Measurements from ENCODE around the gene AHSG. TPM values are rescaled to one million over a fixed set of nuclear protein-coding genes. Genes with fewer than 3 reads are reported as not detected.

AHSG gene
- total and polyA plus RNA-seq, 10 of the 15 experiments (the other 5 are each of a cell fraction or from before 2014, with no cell fraction given), result 0.06 to 0.90 (median 0.15) TPM; not detected in 7

- no peak for TF ChIP-seq NFIC (IDR thresholded peaks at IDR 0.05; ENCODE audit: low read depth, low read length)
Measured at GRCh38 chr3:186605078-186605477, 7.8 kb upstream of the AHSG start (continued).

- Histone ChIP-seq H3K4me1 (ENCODE audit: control insufficient read depth, insufficient read depth, low read length) (no peaks in the 10 kb centered on the region), H3K9me3 (replicated peaks; ENCODE audit: control insufficient read depth, insufficient read depth, low read length) (no peaks in the 10 kb centered on the region), H4K20me1 (ENCODE audit: control insufficient read depth, insufficient read depth) (no peaks in the 10 kb centered on the region), H3K4me3 (no peak overlapping the region), H3K4me2 (ENCODE audit: control insufficient read depth, insufficient read depth) (no peak overlapping the region), H3K36me3 (ENCODE audit: control insufficient read depth in 2 of 2, insufficient read depth in 2 of 2, low read length in 1 of 2) (no peaks in the 10 kb centered on the region), H3K9ac (ENCODE audit: control insufficient read depth, insufficient read depth, low read length) (no peak overlapping the region), H2AFZ (ENCODE audit: control insufficient read depth, low read depth, low read length) (no peak overlapping the region), H3K27me3 (replicated peaks in 1 of 2; ENCODE audit: control insufficient read depth in 2 of 2, insufficient read depth in 2 of 2, low read length in 1 of 2) (no peaks in the 10 kb centered on the region), H3K27ac (ENCODE audit: control insufficient read depth, insufficient read depth) (no peak overlapping the region), H3K79me2 (ENCODE audit: control insufficient read depth, insufficient read depth, low read length) (no peaks in the 10 kb centered on the region)
- CTCF ChIA-PET, result interaction anchor here (1.8 to 3.9 kb wide), 2 partner anchors 9 to 11 kb away, joined by 6 to 22 read pairs; no protein-coding TSS in a partner anchor
- in situ Hi-C loops (cut with MboI) (loop anchor here (5.0 kb wide), 1 partner anchor 624 kb away; no protein-coding TSS in a partner anchor), intact Hi-C loops (cut with micrococcal nuclease; ENCODE audit: unreplicated experiment) (no loop called here)
- ATAC-seq (no peak), DNase-seq (ENCODE audit: low read depth, low spot score) (no peak), FAIRE-seq (no peak)
- WGBS (ENCODE audit: insufficient coverage, insufficient replicate concordance, low lambda C conversion rate, missing lambda C conversion rate), result 55% methylated on average over 5 of the region's 5 CpGs
- RAD21 ChIA-PET (ENCODE audit: unreplicated experiment), result no interaction called here
- SMC1A ChIA-PET (ENCODE audit: uncharacterized antibody, unreplicated experiment), result interaction anchor here (1.2 kb wide), 1 partner anchor 9 kb away, joined by 3 read pairs; no protein-coding TSS in a partner anchor
- POLR2A ChIA-PET, result no interaction called here
- no TSS peak for BruUV-seq (replicated peaks)
- TF ChIP-seq BMI1 (IDR thresholded peaks at IDR 0.05; ENCODE audit: borderline replicate concordance) (no peak), KAT2A (conservative IDR thresholded peaks at IDR 0.05; ENCODE audit: control insufficient read depth, low read depth, low read length) (no peak), MXI1 (IDR thresholded peaks at IDR 0.05; ENCODE audit: low read depth, low read length) (no peak), PRDM15 (CRISPR knock-in tag; IDR thresholded peaks at IDR 0.05) (no peak), BCLAF1 (IDR thresholded peaks at IDR 0.05) (no peak), MTA3 (IDR thresholded peaks at IDR 0.05; ENCODE audit: borderline replicate concordance, low read length) (no peak), E4F1 (IDR thresholded peaks at IDR 0.05; ENCODE audit: borderline replicate concordance, partially characterized antibody) (no peak)
- TF ChIP-seq, protein P1, sequence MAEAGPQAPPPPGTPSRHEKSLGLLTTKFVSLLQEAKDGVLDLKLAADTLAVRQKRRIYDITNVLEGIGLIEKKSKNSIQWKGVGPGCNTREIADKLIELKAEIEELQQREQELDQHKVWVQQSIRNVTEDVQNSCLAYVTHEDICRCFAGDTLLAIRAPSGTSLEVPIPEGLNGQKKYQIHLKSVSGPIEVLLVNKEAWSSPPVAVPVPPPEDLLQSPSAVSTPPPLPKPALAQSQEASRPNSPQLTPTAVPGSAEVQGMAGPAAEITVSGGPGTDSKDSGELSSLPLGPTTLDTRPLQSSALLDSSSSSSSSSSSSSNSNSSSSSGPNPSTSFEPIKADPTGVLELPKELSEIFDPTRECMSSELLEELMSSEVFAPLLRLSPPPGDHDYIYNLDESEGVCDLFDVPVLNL (IDR thresholded peaks at IDR 0.05; ENCODE audit: low read depth, low read length), result no peak
Measured at GRCh38 chr3:186605561-186606545, 7.0 kb upstream of the AHSG start.
